Measurements from ENCODE around the gene ETF1. TPM values are rescaled to one million over a fixed set of nuclear protein-coding genes. Genes with fewer than 3 reads are reported as not detected.
A peak's percentile ranks its signal among the peaks of the same experiment; 100 is the strongest.

The ETF1 gene
- total RNA-seq, 1 experiment from 2014 or later, result 75.0 TPM

GRCh38 chr5:138464008-138464387, 79.0 kb downstream of the ETF1 start:
- DNase-seq (ENCODE audit: low spot score), result peak; percentile 94

GRCh38 chr5:138463419-138464007, 79.5 kb downstream of the ETF1 start:
- no peak for DNase-seq (ENCODE audit: low spot score)

- DNase-seq (ENCODE audit: low spot score), result no peak
Measured at GRCh38 chr5:138461343-138462125, 81.5 kb downstream of the ETF1 start.

GRCh38 chr5:138460032-138460693, 82.9 kb downstream of the ETF1 start:
- no peak for DNase-seq (ENCODE audit: low spot score)

- DNase-seq (ENCODE audit: low spot score), result no peak
Measured at GRCh38 chr5:138459311-138459933, 83.6 kb downstream of the ETF1 start.

GRCh38 chr5:138458856-138459255, 84.2 kb downstream of the ETF1 start:
- DNase-seq (ENCODE audit: low spot score), result no peak

GRCh38 chr5:138458384-138458783, 84.7 kb downstream of the ETF1 start:
- no peak for DNase-seq (ENCODE audit: low spot score)

GRCh38 chr5:138457531-138458275, 85.3 kb downstream of the ETF1 start:
- DNase-seq (ENCODE audit: low spot score), result no peak

Small RNA genes lying within 50 kb of the gene (small RNA-seq; reads per million reads assigned to genes)
- 86.1 reads per million, percentile 96 among the genes with 10 or more reads in this experiment for gene RF00154
- 104 reads per million, percentile 97 among the genes with 10 or more reads in this experiment for gene SNORD63

Other genes with a start within 250 kb of the ETF1 start
- 13.4 and 13.6 TPM in 2 replicates for gene CDC25C, start 211.4 kb downstream of the ETF1 start, total RNA-seq (2014; rRNA removed; shearing (Covaris generic))
- gene FAM53C, start 205.0 kb downstream of the ETF1 start, total RNA-seq (2014; rRNA removed; shearing (Covaris generic)), result 30.4 and 37.5 TPM in 2 replicates
- gene KDM3B, start 190.6 kb downstream of the ETF1 start, total RNA-seq (2014; rRNA removed; shearing (Covaris generic)), result 34.9 and 36.2 TPM in 2 replicates
- 0.03 and 0.05 TPM in 2 replicates for gene REEP2, start 104.2 kb downstream of the ETF1 start, total RNA-seq (2014; rRNA removed; shearing (Covaris generic))
- 20.1 and 27.8 TPM in 2 replicates for gene EGR1, start 77.8 kb downstream of the ETF1 start, total RNA-seq (2014; rRNA removed; shearing (Covaris generic))
- gene HSPA9, start 32.2 kb upstream of the ETF1 start, total RNA-seq (2014; rRNA removed; shearing (Covaris generic)), result 300 and 305 TPM in 2 replicates
- gene CTNNA1, start 210.2 kb upstream of the ETF1 start, total RNA-seq (2014; rRNA removed; shearing (Covaris generic)), result 416 and 425 TPM in 2 replicates

Data from HT-29 (cell line).